K562 (cell line): ENCODE results near the gene USHBP1. TPM values are rescaled to one million over a fixed set of nuclear protein-coding genes. Genes with fewer than 3 reads are reported as not detected.

Experiments used
- ARID3B ChIP-seq: fragments of 250-450 bp; sonication (Bioruptor Pico); IDR thresholded peaks from 2 replicates; pipeline ENCODE4 v1.4.0; 2020; ENCODE audit warnings: borderline replicate concordance
- ATF3 ChIP-seq, 2 experiments: fragments of 450-650 bp in 1 of 2; sonication (generic) in 1 of 2; formaldehyde crosslinking in 1 of 2; IDR thresholded peaks in 1 of 2; conservative IDR thresholded peaks in 1 of 2; 2 replicates each; pipeline versions ENCODE4 v1.6.1 to v1.8.1; 2016 to 2023; ENCODE audit warnings: mild to moderate bottlenecking in 2 of 2, moderate library complexity in 2 of 2, inconsistent platforms in 1 of 2, missing genetic modification reagents in 1 of 2
- CHD2 ChIP-seq: IDR thresholded peaks from 2 replicates; pipeline ENCODE4 v1.6.1; 2011; ENCODE audit warnings: low read depth, low read length
- GTF2A2 ChIP-seq: IDR thresholded peaks from 2 replicates; pipeline ENCODE4 v1.6.1; 2016; ENCODE audit warnings: mild to moderate bottlenecking, missing genetic modification characterization, missing compliant biosample characterization
- NR3C1 ChIP-seq: sonication (generic); formaldehyde crosslinking; IDR thresholded peaks from 2 replicates; pipeline ENCODE4 v1.8.1; 2022; ENCODE audit warnings: missing genetic modification reagents
- ZNF592 ChIP-seq: fragments of 450-650 bp; IDR thresholded peaks from 2 replicates; pipeline ENCODE4 v1.6.1; 2017; ENCODE audit warnings: antibody characterized with exemption, mild to moderate bottlenecking
- polyA plus RNA-seq, 8 experiments: library from polyadenylated mRNA; depleted of rRNA in 4 of 8; stranded (reverse) in 5 of 8; unstranded in 3 of 8; fragments of >200 nt; fragmentation: Nextera tagmentation in 2 of 8; fragmentation: Illumina TruSeq in 1 of 8; extraction: Ambion mirVana in 2 of 8; extraction: Trizol in 1 of 8; gene quantifications; 2 replicates each; pipeline versions ENCODE4 v1.2.1 to v1.2.3, GENCODE V29; 2011 to 2014; ENCODE audit warnings: inconsistent platforms in 1 of 8, missing spikeins in 1 of 8
- total RNA-seq, 7 experiments: library from RNA; depleted of rRNA in 6 of 7; stranded (reverse); fragments of >200 nt in 6 of 7; fragmentation: Illumina TruSeq in 2 of 7; extraction: Trizol in 2 of 7; gene quantifications; 2 replicates each; pipeline versions ENCODE4 v1.2.1 to v1.2.3, GENCODE V29; 2011 to 2021; ENCODE audit warnings: low replicate concordance in 1 of 7
- TF ChIP-seq, protein P1 (sequence below): sonication (generic); formaldehyde crosslinking; IDR thresholded peaks from 2 replicates; pipeline ENCODE4 v1.8.0; 2022; ENCODE audit warnings: missing genetic modification reagents, mild to moderate bottlenecking, borderline replicate concordance
- TF ChIP-seq, protein P2 (sequence below): fragments of 250-450 bp; sonication (Bioruptor Pico); IDR thresholded peaks from 2 replicates; pipeline ENCODE4 v1.8.0; 2021; ENCODE audit warnings: mild to moderate bottlenecking, moderate library complexity
- TF ChIP-seq, protein P3 (sequence below): fragments of 250-450 bp; sonication (Bioruptor Pico); IDR thresholded peaks from 2 replicates; pipeline ENCODE4 v1.4.0; 2020

USHBP1 gene
- total and polyA plus RNA-seq, 9 of the 15 experiments (the other 6 are each of a cell fraction or from before 2014, with no cell fraction given), result 0.03 to 0.10 (median 0.05) TPM; not detected in 5

GRCh38 chr19:17306285-17306714, 41.8 kb upstream of the USHBP1 start (continued):
- TF ChIP-seq ATF3 (IDR thresholded peaks at IDR 0.05) (no peak), ATF3 (CRISPR knock-in tag; conservative IDR thresholded peaks at IDR 0.05) (no peak), GTF2A2 (tag) (no peak), NR3C1 (CRISPR knock-in tag) (no peak), ARID3B (no peak), ZNF592 (peak; percentile 3; the same call in 1 of the 2 replicates), CHD2 (no peak)
- TF ChIP-seq, protein P1, sequence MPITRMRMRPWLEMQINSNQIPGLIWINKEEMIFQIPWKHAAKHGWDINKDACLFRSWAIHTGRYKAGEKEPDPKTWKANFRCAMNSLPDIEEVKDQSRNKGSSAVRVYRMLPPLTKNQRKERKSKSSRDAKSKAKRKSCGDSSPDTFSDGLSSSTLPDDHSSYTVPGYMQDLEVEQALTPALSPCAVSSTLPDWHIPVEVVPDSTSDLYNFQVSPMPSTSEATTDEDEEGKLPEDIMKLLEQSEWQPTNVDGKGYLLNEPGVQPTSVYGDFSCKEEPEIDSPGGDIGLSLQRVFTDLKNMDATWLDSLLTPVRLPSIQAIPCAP (CRISPR knock-in tag), result no peak
- TF ChIP-seq, protein P2, sequence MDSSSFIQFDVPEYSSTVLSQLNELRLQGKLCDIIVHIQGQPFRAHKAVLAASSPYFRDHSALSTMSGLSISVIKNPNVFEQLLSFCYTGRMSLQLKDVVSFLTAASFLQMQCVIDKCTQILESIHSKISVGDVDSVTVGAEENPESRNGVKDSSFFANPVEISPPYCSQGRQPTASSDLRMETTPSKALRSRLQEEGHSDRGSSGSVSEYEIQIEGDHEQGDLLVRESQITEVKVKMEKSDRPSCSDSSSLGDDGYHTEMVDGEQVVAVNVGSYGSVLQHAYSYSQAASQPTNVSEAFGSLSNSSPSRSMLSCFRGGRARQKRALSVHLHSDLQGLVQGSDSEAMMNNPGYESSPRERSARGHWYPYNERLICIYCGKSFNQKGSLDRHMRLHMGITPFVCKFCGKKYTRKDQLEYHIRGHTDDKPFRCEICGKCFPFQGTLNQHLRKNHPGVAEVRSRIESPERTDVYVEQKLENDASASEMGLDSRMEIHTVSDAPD (CRISPR knock-in tag), result no peak
- TF ChIP-seq, protein P3, sequence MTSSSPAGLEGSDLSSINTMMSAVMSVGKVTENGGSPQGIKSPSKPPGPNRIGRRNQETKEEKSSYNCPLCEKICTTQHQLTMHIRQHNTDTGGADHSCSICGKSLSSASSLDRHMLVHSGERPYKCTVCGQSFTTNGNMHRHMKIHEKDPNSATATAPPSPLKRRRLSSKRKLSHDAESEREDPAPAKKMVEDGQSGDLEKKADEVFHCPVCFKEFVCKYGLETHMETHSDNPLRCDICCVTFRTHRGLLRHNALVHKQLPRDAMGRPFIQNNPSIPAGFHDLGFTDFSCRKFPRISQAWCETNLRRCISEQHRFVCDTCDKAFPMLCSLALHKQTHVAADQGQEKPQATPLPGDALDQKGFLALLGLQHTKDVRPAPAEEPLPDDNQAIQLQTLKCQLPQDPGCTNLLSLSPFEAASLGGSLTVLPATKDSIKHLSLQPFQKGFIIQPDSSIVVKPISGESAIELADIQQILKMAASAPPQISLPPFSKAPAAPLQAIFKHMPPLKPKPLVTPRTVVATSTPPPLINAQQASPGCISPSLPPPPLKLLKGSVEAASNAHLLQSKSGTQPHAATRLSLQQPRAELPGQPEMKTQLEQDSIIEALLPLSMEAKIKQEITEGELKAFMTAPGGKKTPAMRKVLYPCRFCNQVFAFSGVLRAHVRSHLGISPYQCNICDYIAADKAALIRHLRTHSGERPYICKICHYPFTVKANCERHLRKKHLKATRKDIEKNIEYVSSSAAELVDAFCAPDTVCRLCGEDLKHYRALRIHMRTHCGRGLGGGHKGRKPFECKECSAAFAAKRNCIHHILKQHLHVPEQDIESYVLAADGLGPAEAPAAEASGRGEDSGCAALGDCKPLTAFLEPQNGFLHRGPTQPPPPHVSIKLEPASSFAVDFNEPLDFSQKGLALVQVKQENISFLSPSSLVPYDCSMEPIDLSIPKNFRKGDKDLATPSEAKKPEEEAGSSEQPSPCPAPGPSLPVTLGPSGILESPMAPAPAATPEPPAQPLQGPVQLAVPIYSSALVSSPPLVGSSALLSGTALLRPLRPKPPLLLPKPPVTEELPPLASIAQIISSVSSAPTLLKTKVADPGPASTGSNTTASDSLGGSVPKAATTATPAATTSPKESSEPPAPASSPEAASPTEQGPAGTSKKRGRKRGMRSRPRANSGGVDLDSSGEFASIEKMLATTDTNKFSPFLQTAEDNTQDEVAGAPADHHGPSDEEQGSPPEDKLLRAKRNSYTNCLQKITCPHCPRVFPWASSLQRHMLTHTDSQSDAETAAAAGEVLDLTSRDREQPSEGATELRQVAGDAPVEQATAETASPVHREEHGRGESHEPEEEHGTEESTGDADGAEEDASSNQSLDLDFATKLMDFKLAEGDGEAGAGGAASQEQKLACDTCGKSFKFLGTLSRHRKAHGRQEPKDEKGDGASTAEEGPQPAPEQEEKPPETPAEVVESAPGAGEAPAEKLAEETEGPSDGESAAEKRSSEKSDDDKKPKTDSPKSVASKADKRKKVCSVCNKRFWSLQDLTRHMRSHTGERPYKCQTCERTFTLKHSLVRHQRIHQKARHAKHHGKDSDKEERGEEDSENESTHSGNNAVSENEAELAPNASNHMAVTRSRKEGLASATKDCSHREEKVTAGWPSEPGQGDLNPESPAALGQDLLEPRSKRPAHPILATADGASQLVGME, result no peak
